C4-2B (cell line): ENCODE data around the gene KCNJ6.
"Not testable (repeated sequence)": the region's sequence is repeated elsewhere in the genome, so short reads cannot be mapped to it uniquely, and the experiment has no call there.

ENCODE experiments used
- H3K27ac ChIP-seq: fragments of 450-650 bp; 2 replicates; pipeline ENCODE4 v1.5.1; 2017
- ZFX ChIP-seq: fragments of 450-650 bp; IDR thresholded peaks from 2 replicates; pipeline ENCODE4 v1.6.1; 2017
- TF ChIP-seq, protein P1 (sequence below): fragments of 450-650 bp; conservative IDR thresholded peaks from 2 replicates; pipeline ENCODE4 v1.5.1; 2017; ENCODE audit warnings: mild to moderate bottlenecking

KCNJ6 gene

DNA sequence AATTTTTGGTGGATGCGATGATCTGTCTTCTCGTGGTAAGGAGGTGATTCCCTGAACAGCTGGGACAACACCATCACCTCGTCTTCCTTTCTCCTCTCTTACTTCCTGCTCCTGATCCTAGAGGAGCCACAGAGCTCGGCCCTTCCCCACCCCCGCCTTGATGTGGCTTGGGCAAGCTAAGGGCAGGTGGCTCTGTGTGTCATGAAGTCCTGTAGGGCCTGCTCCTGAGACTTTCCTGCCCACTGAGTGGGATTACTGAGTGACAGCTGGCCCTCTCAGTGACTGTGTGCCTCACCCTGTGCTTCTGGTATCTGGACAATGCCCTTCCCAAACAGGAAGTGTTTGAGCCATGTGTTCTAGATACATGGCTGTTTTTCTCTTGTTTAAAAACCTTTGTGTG, 153.0 kb downstream of the KCNJ6 start:
- no peak overlapping the region for H3K27ac ChIP-seq
- no peak for TF ChIP-seq ZFX
- TF ChIP-seq, protein P1, sequence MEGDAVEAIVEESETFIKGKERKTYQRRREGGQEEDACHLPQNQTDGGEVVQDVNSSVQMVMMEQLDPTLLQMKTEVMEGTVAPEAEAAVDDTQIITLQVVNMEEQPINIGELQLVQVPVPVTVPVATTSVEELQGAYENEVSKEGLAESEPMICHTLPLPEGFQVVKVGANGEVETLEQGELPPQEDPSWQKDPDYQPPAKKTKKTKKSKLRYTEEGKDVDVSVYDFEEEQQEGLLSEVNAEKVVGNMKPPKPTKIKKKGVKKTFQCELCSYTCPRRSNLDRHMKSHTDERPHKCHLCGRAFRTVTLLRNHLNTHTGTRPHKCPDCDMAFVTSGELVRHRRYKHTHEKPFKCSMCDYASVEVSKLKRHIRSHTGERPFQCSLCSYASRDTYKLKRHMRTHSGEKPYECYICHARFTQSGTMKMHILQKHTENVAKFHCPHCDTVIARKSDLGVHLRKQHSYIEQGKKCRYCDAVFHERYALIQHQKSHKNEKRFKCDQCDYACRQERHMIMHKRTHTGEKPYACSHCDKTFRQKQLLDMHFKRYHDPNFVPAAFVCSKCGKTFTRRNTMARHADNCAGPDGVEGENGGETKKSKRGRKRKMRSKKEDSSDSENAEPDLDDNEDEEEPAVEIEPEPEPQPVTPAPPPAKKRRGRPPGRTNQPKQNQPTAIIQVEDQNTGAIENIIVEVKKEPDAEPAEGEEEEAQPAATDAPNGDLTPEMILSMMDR = no peak

DNA sequence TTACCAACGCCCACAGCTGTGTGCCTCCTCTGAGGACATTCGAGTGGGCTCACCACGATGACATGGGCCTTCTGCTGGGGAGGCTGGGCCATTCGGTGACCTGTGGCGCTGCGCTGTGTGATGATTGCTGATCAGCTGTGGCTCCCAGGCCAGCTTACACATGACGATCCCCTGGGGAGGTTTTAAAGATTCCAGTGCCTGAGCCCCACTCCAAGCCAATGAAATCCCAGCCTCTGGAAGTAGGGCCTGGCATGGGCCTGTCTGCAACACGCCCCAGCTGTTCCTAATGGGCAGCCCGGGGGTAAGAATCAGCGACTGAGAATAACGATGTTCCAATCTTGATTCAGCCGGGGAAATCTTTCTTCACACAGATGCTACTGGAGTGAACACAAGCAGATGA, 153.7 kb downstream of the KCNJ6 start:
- no peak overlapping the region for H3K27ac ChIP-seq
- TF ChIP-seq, protein P1 = no peak
- TF ChIP-seq ZFX = no peak

DNA sequence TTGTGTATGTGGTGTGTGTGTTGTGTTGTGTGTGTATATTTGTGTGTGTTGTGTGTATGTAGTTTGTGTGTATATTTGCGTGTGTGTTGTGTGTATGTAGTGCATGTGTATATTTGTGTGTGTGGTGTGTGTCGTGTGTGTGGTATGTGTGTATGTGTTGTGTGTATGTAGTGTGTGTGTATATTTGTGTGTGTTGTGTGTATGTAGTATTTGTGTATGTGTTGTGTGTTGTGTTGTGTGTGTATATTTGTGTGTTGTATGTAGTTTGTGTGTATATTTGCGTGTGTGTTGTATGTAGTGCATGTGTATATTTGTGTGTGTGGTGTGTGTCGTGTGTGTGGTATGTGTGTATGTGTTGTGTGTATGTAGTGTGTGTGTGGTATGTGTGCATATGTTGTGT, 154.9 kb downstream of the KCNJ6 start:
- H3K27ac ChIP-seq = not testable (repeated sequence)

DNA sequence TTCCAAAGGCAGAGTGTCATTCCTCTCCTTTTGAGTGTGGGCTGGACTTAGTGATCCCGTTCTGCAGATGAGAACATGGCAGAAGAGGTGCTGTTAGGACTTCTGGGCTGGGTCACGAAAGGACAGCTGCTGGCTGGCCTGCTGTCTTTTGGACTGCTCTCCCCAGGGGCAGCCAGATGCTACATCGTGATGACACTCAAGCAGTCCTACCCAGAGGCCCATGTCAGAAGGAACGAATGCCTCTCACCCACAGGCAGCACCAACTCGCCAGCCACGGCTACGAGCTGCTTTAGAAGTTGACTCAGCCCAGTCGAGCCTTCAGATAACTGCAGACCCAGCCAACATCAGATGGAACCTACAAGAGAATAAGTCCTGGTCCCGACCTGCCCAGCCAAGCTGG, 156.5 kb downstream of the KCNJ6 start:
- TF ChIP-seq ZFX = no peak
- TF ChIP-seq, protein P1 = no peak
- H3K27ac ChIP-seq = no peak overlapping the region

DNA sequence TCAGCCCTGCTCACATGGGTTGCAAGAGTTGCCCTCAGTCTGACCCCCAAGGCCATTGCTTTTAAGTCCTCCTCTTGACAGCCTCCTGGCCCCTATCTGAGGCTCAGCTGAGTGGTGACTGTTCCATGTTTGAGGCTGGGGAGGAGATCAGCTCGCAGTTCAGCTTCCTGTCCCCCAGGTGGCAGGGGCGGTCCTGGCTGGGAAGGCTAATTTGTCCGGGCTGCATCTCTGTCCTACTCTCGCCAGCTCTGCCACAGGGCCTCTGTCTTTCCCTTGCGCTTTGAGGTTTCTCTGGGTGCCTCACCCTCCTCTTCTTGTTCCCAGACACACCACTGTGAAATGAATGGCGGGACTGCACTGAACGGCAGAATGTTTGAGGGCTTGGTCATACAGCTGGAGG, 157.3 kb downstream of the KCNJ6 start:
- no peak overlapping the region for H3K27ac ChIP-seq
- no peak for TF ChIP-seq ZFX
- TF ChIP-seq, protein P1 = peak; percentile 61

DNA sequence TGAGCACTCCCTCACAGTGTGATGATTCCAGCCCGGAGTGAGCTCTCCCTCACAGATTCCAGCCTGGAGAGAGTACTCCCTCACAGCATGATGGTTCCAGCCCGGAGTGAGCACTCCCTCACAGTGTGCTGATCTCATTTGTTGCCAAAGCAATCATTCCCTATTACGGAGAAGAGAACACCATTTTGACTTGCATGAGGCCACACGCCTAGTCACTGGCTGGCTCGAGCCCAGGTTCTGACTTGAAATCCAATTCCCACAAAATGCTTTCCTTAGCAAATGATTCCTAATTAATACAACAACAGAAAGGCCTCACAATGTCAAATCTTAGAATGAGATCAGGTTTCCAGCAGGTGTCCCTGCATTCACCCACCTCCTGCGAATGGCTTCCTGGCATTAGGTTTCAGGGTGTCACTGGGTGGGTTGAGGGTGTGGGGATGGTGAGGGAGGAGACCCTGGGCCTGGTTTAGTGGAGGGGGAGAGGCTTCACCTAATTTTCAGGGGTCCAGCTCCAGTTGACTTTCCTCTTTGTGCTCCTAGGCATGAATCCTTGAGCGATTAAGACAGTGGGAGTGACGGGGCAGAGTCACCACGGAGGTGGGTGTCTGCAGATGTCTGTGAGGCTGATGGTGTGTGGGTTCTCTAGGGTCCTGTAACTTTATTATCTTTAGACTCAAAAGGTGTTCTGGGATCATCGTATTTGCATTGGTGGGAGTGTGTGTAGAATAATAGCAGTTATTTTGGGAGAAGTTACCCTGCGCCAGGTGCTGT, 158.5 kb downstream of the KCNJ6 start:
- no peak for TF ChIP-seq ZFX
- TF ChIP-seq, protein P1 = no peak
- H3K27ac ChIP-seq = no peak overlapping the region

DNA sequence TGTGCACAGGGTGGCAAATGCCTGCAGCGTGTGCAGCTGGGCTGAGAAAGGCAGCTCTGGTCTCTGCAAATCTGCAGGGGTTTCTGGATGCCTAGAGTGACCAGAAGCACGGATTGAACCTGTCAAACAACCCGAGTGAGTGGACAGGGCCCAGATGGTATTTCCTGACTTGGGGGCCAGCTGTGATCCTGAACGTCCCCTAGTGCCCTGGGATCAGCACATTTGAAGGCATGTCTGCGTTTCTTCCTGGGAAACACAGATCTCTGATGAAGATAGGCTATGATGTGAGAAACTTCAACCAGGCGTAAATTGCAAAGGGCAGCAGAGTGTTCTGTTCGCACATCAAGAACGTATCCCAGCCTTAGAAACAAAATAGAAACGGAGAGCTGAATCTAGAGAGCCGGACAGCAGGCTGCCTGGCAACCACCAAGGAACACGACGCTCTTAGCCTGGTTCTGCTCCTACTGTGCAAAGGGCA, 163.1 kb downstream of the KCNJ6 start:
- no peak overlapping the region for H3K27ac ChIP-seq
- TF ChIP-seq ZFX = no peak
- TF ChIP-seq, protein P1 = no peak
